HCT116 (cell line): ENCODE results near the gene PRKN. TPM values are rescaled to one million over a fixed set of nuclear protein-coding genes. Genes with fewer than 3 reads are reported as not detected.

Experiments
- ATAC-seq: fragments of 200-7000 bp; cut with Tn5 transposase; 2 replicates; pipeline ENCODE4 v1.9.1; 2020; ENCODE audit warnings: mild to moderate bottlenecking, moderate library complexity
- BruUV-seq: library from RNA; stranded (reverse); fragments of 400-500 nt; replicated peaks from 2 replicates; lab custom pipeline; 2021; lab: Mats Ljungman, UMichigan
- CTCF ChIA-PET: fragments of 300-600 bp; sonication (Branson Sonifier 250); formaldehyde crosslinking; loops from one replicate; lab custom pipeline; 2021; ENCODE audit warnings: antibody characterized with exemption; lab: Charles Lee
- POLR2A ChIA-PET: fragments of 300-600, 350-600 bp; sonication (Branson Sonifier 250); formaldehyde crosslinking; loops from one replicate; lab custom pipeline; 2021; ENCODE audit warnings: antibody characterized with exemption; lab: Charles Lee
- RAD21 ChIA-PET, 2 experiments: fragments of 300-600 bp; sonication (Branson Sonifier 250); formaldehyde crosslinking; loops; one replicate each; lab custom pipeline; 2023; ENCODE audit warnings: low total read pairs in 2 of 2; ENCODE audit not compliant: uncharacterized antibody in 2 of 2, unreplicated experiment in 2 of 2, low non-redundant PET in 1 of 2; lab: Charles Lee
- DNase-seq: peaks from one replicate; pipeline ENCODE4 v3.0.0-alpha.2; 2010; ENCODE audit warnings: low read depth, low spot score
- H2AFZ ChIP-seq: fragments of 200-600 bp; shearing (Covaris generic), sonication (generic); 2 replicates; pipeline ENCODE4 v1.6.1; 2017; ENCODE audit warnings: low read depth, mixed run types, mixed read lengths, antibody characterized with exemption, low read length; ENCODE audit not compliant: poor library complexity, severe bottlenecking
- H3K27ac ChIP-seq: 2 replicates; pipeline ENCODE4 v1.5.1; 2012; ENCODE audit warnings: low read depth, low read length
- H3K27me3 ChIP-seq: fragments of 200-600 bp; sonication (generic); 2 replicates; pipeline ENCODE4 v1.6.1; 2016; ENCODE audit warnings: mixed run types, low read length, mixed read lengths; ENCODE audit not compliant: insufficient read depth
- H3K36me3 ChIP-seq, 2 experiments: fragments of 200-500 bp in 1 of 2; fragments of 200-600 bp in 1 of 2; sonication (Bioruptor generic) in 1 of 2; sonication (generic) in 1 of 2; 2 replicates each; pipeline versions ENCODE4 v1.5.1 to v1.6.1; 2014 to 2016; ENCODE audit warnings: low read length in 2 of 2, inconsistent platforms in 1 of 2, mixed read lengths in 1 of 2, mixed run types in 1 of 2; ENCODE audit not compliant: insufficient read depth in 2 of 2, control insufficient read depth in 1 of 2
- H3K4me1 ChIP-seq, 2 experiments: fragments of 200-600 bp in 1 of 2; sonication (generic) in 1 of 2; 2 replicates each; pipeline versions ENCODE4 v1.5.1 to v1.6.1; 2012 to 2017; ENCODE audit warnings: low read length in 2 of 2, inconsistent platforms in 1 of 2, mild to moderate bottlenecking in 1 of 2, mixed read lengths in 1 of 2, mixed run types in 1 of 2, moderate library complexity in 1 of 2; ENCODE audit not compliant: insufficient read depth in 2 of 2, control insufficient read depth in 1 of 2
- H3K4me2 ChIP-seq: fragments of 200-600 bp; sonication (generic); 2 replicates; pipeline ENCODE4 v1.6.1; 2017; ENCODE audit warnings: mixed run types, low read length, mixed read lengths
- H3K4me3 ChIP-seq, 2 experiments: fragments of 200-600 bp in 1 of 2; sonication (generic) in 1 of 2; replicated peaks in 1 of 2; 2 replicates each; pipeline ENCODE4 v1.5.1; 2011 to 2016; ENCODE audit warnings: low read length in 2 of 2, control low read depth in 1 of 2, low read depth in 1 of 2, mild to moderate bottlenecking in 1 of 2, mixed read lengths in 1 of 2, mixed run types in 1 of 2
- H3K79me2 ChIP-seq: fragments of 200-600 bp; sonication (generic); 2 replicates; pipeline ENCODE4 v1.6.1; 2017; ENCODE audit warnings: mild to moderate bottlenecking, mixed run types, low read length, moderate library complexity, mixed read lengths; ENCODE audit not compliant: insufficient read depth
- H3K9ac ChIP-seq: fragments of 200-600 bp; sonication (generic); 2 replicates; pipeline ENCODE4 v1.6.1; 2016; ENCODE audit warnings: low read length, mixed read lengths
- H3K9me2 ChIP-seq: fragments of 200-600 bp; sonication (generic), shearing (Covaris generic); 2 replicates; pipeline ENCODE4 v1.6.1; 2017; ENCODE audit warnings: mixed run types, mild to moderate bottlenecking, moderate library complexity; ENCODE audit not compliant: insufficient read depth
- H3K9me3 ChIP-seq, 2 experiments: fragments of 200-500 bp in 1 of 2; fragments of 200-600 bp in 1 of 2; sonication (Bioruptor generic) in 1 of 2; sonication (generic) in 1 of 2; 2 replicates each; pipeline ENCODE4 v1.6.1; 2014 to 2017; ENCODE audit warnings: low read length in 2 of 2, mixed read lengths in 2 of 2, inconsistent platforms in 1 of 2, low read depth in 1 of 2, mild to moderate bottlenecking in 1 of 2, mixed run types in 1 of 2, moderate library complexity in 1 of 2; ENCODE audit not compliant: control insufficient read depth in 1 of 2, insufficient read depth in 1 of 2
- H4K20me1 ChIP-seq: fragments of 200-600 bp; sonication (generic), shearing (Covaris generic); 2 replicates; pipeline ENCODE4 v1.6.1; 2017; ENCODE audit warnings: mixed run types, mild to moderate bottlenecking, moderate library complexity; ENCODE audit not compliant: insufficient read depth
- CEBPB ChIP-seq: IDR thresholded peaks from 2 replicates; pipeline ENCODE4 v1.6.1; 2012; ENCODE audit warnings: low read depth
- EGR1 ChIP-seq: IDR thresholded peaks from 2 replicates; pipeline ENCODE4 v1.6.1; 2012; ENCODE audit warnings: low read depth
- EZH2 ChIP-seq: fragments of 200-600 bp; sonication (generic); IDR thresholded peaks from 2 replicates; pipeline ENCODE4 v1.6.1; 2017; ENCODE audit warnings: antibody characterized with exemption, mixed run types
- EZH2phosphoT487 ChIP-seq: fragments of 200-600 bp; IDR thresholded peaks from 2 replicates; pipeline ENCODE4 v1.6.1; 2018; ENCODE audit warnings: antibody characterized with exemption, borderline replicate concordance
- FOSL1 ChIP-seq: IDR thresholded peaks from 2 replicates; pipeline ENCODE4 v1.6.1; 2012; ENCODE audit warnings: low read depth
- JUND ChIP-seq: IDR thresholded peaks from 2 replicates; pipeline ENCODE4 v1.6.1; 2012
- POLR2A ChIP-seq: IDR thresholded peaks from 2 replicates; pipeline ENCODE4 v1.7.0; 2011; ENCODE audit warnings: borderline replicate concordance; ENCODE audit not compliant: insufficient read depth, insufficient read length; ENCODE audit errors: extremely low read depth
- RAD21 ChIP-seq: IDR thresholded peaks from 2 replicates; pipeline ENCODE4 v1.6.1; 2012; ENCODE audit warnings: low read depth, mild to moderate bottlenecking
- SIN3A ChIP-seq: IDR thresholded peaks from 2 replicates; pipeline ENCODE4 v1.6.1; 2012; ENCODE audit warnings: low read depth
- YY1 ChIP-seq: IDR thresholded peaks from 2 replicates; pipeline ENCODE4 v1.6.1; 2011; ENCODE audit warnings: low read length, low read depth, moderate library complexity, mild to moderate bottlenecking; ENCODE audit not compliant: insufficient replicate concordance; ENCODE audit errors: extremely low read depth
- intact Hi-C: fragments of 100-400 bp; cut with micrococcal nuclease; formaldehyde crosslinking; loops from 2 replicates; pipeline ENCODE4 v1.10.0; 2022
- total RNA-seq: library from RNA; stranded (reverse); gene quantifications from one replicate; pipeline ENCODE4 v1.2.1, GENCODE V29; 2021; ENCODE audit not compliant: unreplicated experiment
- TF ChIP-seq, protein P1 (sequence below): IDR thresholded peaks from 2 replicates; pipeline ENCODE4 v1.6.1; 2012
- TF ChIP-seq, protein P2 (sequence below): IDR thresholded peaks from 2 replicates; pipeline ENCODE4 v1.6.1; 2012
- TF ChIP-seq, protein P3 (sequence below): IDR thresholded peaks from 2 replicates; pipeline ENCODE4 v1.6.1; 2012; ENCODE audit warnings: low read depth
- TF ChIP-seq, protein P4 (sequence below): IDR thresholded peaks from 2 replicates; pipeline ENCODE4 v1.6.1; 2011; ENCODE audit warnings: mild to moderate bottlenecking, low read length, moderate library complexity; ENCODE audit not compliant: insufficient replicate concordance; ENCODE audit errors: extremely low read depth

Gene PRKN
- total RNA-seq, 1 experiment from 2014 or later, result 2.6 TPM

DNA sequence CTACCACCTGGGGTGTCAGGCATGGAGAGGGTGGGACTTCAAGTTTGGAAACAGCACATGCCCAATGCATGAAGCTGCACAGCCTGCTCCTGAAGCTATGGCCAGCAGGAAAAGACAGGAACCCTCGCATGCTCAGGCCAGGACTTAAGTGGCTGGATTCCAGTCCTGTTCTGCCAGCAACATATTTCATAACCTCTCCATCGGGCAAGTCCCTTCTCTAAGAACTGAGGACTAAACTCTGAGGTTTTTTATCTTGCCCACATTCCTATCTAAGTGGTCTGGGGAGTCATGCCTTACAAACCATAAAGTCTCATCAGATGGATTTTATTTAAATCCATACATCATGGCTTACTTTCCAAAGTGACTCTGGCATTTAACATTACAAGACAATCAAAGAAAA is 1426.2 kb downstream of the PRKN start:
- Histone ChIP-seq H3K4me2 (no peak overlapping the region), H3K79me2 (no peaks in the 10 kb centered on the region), H3K9me3 (0 out of 4 replicates have a peak, but pooled peaks cover 0 to 4% of the 10 kb centered on the region in 2 experiments), H3K27ac (no peak overlapping the region), H4K20me1 (no peaks in the 10 kb centered on the region), H3K9me2 (no peaks in the 10 kb centered on the region), H3K4me1 (peaks cover 5 to 28% of the 10 kb centered on the region in 2 experiments), H3K4me3 (no peak overlapping the region), H3K9ac (no peak overlapping the region), H3K27me3 (no peaks in the 10 kb centered on the region), H3K36me3 (no peaks in the 10 kb centered on the region), H2AFZ (no peak overlapping the region)
- intact Hi-C loops, result no loop called here
- ChIA-PET CTCF (no interaction called here), RAD21 (no interaction called here), POLR2A (no interaction called here)
- no peak for TF ChIP-seq FOSL1
- TF ChIP-seq, protein P1, sequence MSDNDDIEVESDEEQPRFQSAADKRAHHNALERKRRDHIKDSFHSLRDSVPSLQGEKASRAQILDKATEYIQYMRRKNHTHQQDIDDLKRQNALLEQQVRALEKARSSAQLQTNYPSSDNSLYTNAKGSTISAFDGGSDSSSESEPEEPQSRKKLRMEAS, result peak; percentile 36; the same call in 1 of the 2 replicates
- DNase-seq (no peak), ATAC-seq (no peak)
- BruUV-seq, result no TSS peak

DNA sequence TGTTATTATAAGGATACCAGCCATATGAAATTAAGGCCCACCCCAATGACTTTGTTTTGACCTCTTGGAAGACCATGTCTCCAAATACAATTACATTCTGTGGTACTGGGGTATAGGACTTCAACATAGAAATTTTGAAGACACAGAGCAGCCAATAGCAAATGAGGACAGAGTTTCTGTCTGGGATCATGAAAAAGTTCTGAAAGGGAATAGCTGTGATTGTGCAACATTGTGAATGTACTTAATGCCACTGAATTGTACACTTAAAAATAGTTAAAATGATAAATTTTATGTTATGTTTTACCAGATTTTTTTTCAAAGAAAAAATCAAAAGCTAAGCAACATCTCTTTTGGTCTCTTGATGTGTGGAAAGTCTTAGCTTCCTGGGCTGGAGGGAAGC is 1426.7 kb downstream of the PRKN start:
- Histone ChIP-seq H3K27me3 (no peaks in the 10 kb centered on the region), H4K20me1 (no peaks in the 10 kb centered on the region), H3K27ac (no peak overlapping the region), H3K79me2 (no peaks in the 10 kb centered on the region), H2AFZ (no peak overlapping the region), H3K9me3 (0 out of 4 replicates have a peak, but pooled peaks cover 0 to 5% of the 10 kb centered on the region in 2 experiments), H3K4me1 (peaks cover 5 to 28% of the 10 kb centered on the region in 2 experiments), H3K36me3 (no peaks in the 10 kb centered on the region), H3K9me2 (no peaks in the 10 kb centered on the region), H3K4me2 (no peak overlapping the region), H3K9ac (no peak overlapping the region), H3K4me3 (no peak overlapping the region)
- TF ChIP-seq POLR2A (no peak), EZH2phosphoT487 (no peak), EGR1 (no peak), SIN3A (no peak), RAD21 (no peak), EZH2 (no peak), CEBPB (no peak), JUND (no peak), YY1 (no peak)
- TF ChIP-seq, protein P2, sequence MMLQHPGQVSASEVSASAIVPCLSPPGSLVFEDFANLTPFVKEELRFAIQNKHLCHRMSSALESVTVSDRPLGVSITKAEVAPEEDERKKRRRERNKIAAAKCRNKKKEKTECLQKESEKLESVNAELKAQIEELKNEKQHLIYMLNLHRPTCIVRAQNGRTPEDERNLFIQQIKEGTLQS, result no peak
- TF ChIP-seq, protein P1, result no peak
- TF ChIP-seq, protein P3, sequence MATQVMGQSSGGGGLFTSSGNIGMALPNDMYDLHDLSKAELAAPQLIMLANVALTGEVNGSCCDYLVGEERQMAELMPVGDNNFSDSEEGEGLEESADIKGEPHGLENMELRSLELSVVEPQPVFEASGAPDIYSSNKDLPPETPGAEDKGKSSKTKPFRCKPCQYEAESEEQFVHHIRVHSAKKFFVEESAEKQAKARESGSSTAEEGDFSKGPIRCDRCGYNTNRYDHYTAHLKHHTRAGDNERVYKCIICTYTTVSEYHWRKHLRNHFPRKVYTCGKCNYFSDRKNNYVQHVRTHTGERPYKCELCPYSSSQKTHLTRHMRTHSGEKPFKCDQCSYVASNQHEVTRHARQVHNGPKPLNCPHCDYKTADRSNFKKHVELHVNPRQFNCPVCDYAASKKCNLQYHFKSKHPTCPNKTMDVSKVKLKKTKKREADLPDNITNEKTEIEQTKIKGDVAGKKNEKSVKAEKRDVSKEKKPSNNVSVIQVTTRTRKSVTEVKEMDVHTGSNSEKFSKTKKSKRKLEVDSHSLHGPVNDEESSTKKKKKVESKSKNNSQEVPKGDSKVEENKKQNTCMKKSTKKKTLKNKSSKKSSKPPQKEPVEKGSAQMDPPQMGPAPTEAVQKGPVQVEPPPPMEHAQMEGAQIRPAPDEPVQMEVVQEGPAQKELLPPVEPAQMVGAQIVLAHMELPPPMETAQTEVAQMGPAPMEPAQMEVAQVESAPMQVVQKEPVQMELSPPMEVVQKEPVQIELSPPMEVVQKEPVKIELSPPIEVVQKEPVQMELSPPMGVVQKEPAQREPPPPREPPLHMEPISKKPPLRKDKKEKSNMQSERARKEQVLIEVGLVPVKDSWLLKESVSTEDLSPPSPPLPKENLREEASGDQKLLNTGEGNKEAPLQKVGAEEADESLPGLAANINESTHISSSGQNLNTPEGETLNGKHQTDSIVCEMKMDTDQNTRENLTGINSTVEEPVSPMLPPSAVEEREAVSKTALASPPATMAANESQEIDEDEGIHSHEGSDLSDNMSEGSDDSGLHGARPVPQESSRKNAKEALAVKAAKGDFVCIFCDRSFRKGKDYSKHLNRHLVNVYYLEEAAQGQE, result no peak
- TF ChIP-seq, protein P4, sequence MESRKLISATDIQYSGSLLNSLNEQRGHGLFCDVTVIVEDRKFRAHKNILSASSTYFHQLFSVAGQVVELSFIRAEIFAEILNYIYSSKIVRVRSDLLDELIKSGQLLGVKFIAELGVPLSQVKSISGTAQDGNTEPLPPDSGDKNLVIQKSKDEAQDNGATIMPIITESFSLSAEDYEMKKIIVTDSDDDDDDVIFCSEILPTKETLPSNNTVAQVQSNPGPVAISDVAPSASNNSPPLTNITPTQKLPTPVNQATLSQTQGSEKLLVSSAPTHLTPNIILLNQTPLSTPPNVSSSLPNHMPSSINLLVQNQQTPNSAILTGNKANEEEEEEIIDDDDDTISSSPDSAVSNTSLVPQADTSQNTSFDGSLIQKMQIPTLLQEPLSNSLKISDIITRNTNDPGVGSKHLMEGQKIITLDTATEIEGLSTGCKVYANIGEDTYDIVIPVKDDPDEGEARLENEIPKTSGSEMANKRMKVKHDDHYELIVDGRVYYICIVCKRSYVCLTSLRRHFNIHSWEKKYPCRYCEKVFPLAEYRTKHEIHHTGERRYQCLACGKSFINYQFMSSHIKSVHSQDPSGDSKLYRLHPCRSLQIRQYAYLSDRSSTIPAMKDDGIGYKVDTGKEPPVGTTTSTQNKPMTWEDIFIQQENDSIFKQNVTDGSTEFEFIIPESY, result no peak
- ChIA-PET RAD21 (no interaction called here), POLR2A (no interaction called here), CTCF (no interaction called here)
- no TSS peak for BruUV-seq
- intact Hi-C loops, result no loop called here
- ATAC-seq (no peak), DNase-seq (no peak)
